Keratinocyte (primary cell): Measurements from ENCODE around the gene SLIT3. TPM values are rescaled to one million over a fixed set of nuclear protein-coding genes. Genes with fewer than 3 reads are reported as not detected.

Source experiments
- DNase-seq: peaks from one replicate; pipeline ENCODE4 v3.0.0-alpha.2; 2011; ENCODE audit warnings: low read depth, missing footprints, low spot score
- FAIRE-seq: peaks from 2 replicates; lab custom pipeline; 2011; peaks lifted over from hg19 to GRCh38; lab: Jason Lieb, UNC
- H2AFZ ChIP-seq: 2 replicates; pipeline ENCODE4 v1.6.0; 2012; ENCODE audit warnings: low read length, control low read depth, inconsistent platforms; ENCODE audit not compliant: control insufficient read depth
- H3K27ac ChIP-seq: 2 replicates; pipeline ENCODE4 v1.5.1; 2011; ENCODE audit warnings: low read length; ENCODE audit not compliant: control insufficient read depth, insufficient read depth
- H3K27me3 ChIP-seq: 3 replicates; pipeline ENCODE4 v1.6.0; 2011; ENCODE audit warnings: low read length; ENCODE audit not compliant: control insufficient read depth, insufficient read depth; ENCODE audit errors: extremely low read depth
- H3K36me3 ChIP-seq, 2 experiments: 2 replicates in 1 of 2; 3 replicates in 1 of 2; pipeline ENCODE4 v1.5.1; 2011; ENCODE audit warnings: low read length in 2 of 2, mild to moderate bottlenecking in 1 of 2; ENCODE audit not compliant: control insufficient read depth in 2 of 2, insufficient read depth in 2 of 2; ENCODE audit errors: extremely low read depth in 1 of 2
- H3K4me1 ChIP-seq: 3 replicates; pipeline ENCODE4 v1.5.1; 2011; ENCODE audit warnings: low read length; ENCODE audit not compliant: control insufficient read depth, insufficient read depth; ENCODE audit errors: extremely low read depth
- H3K4me2 ChIP-seq: 3 replicates; pipeline ENCODE4 v1.6.0; 2011; ENCODE audit warnings: low read depth, low read length; ENCODE audit not compliant: control insufficient read depth, insufficient read depth; ENCODE audit errors: extremely low read depth
- H3K4me3 ChIP-seq, 3 experiments: fragments of 200-600 bp in 1 of 3; sonication (generic) in 1 of 3; 2 replicates in 2 of 3; 3 replicates in 1 of 3; pipeline ENCODE4 v1.5.1; 2011 to 2016; ENCODE audit warnings: low read length in 3 of 3, mild to moderate bottlenecking in 3 of 3, control low read depth in 2 of 3, inconsistent platforms in 1 of 3, low read depth in 1 of 3, mixed read lengths in 1 of 3, mixed run types in 1 of 3, moderate library complexity in 1 of 3; ENCODE audit not compliant: control insufficient read depth in 2 of 3, insufficient read depth in 2 of 3; ENCODE audit errors: extremely low read depth in 1 of 3
- H3K79me2 ChIP-seq: 2 replicates; pipeline ENCODE4 v1.6.0; 2012; ENCODE audit warnings: low read length; ENCODE audit not compliant: control insufficient read depth, insufficient read depth
- H3K9ac ChIP-seq: 3 replicates; pipeline ENCODE4 v1.6.0; 2011; ENCODE audit warnings: low read length; ENCODE audit not compliant: control insufficient read depth, insufficient read depth; ENCODE audit errors: extremely low read depth
- H3K9me1 ChIP-seq: 3 replicates; pipeline ENCODE4 v1.6.0; 2011; ENCODE audit warnings: low read length; ENCODE audit not compliant: control insufficient read depth, insufficient read depth; ENCODE audit errors: extremely low read depth
- H3K9me3 ChIP-seq: 2 replicates; pipeline ENCODE4 v1.5.1; 2012; ENCODE audit warnings: low read depth, low read length; ENCODE audit not compliant: control insufficient read depth
- H4K20me1 ChIP-seq: 3 replicates; pipeline ENCODE4 v1.6.0; 2011; ENCODE audit warnings: low read length; ENCODE audit not compliant: control insufficient read depth, insufficient read depth; ENCODE audit errors: extremely low read depth
- EZH2 ChIP-seq: IDR thresholded peaks from one replicate; pipeline ENCODE4 v1.6.1; 2012; ENCODE audit warnings: inconsistent platforms, mild to moderate bottlenecking, low read length, moderate library complexity
- dilution Hi-C: fragments of 300-500 bp; cut with MboI; formaldehyde crosslinking; loops from one replicate; pipeline ENCODE4 v1.7.0; 2020; ENCODE audit warnings: low sequenced_read_pairs; ENCODE audit not compliant: extremely low pct_ligation_motif_present
- polyA plus RNA-seq, 5 experiments: library from polyadenylated mRNA; depleted of rRNA in 3 of 5; stranded (reverse) in 3 of 5; stranded (forward) in 1 of 5; unstranded in 1 of 5; fragments of >200 nt; gene quantifications; 1 replicate in 1 of 5; 2 replicates in 3 of 5; 3 replicates in 1 of 5; pipeline versions ENCODE4 v1.2.1 to v1.2.3, GENCODE V29; 2011 to 2012; ENCODE audit warnings: missing spikeins in 2 of 5, low read depth in 1 of 5, low replicate concordance in 1 of 5
- TF ChIP-seq, protein P1 (sequence below), 3 experiments: IDR thresholded peaks in 1 of 3; conservative IDR thresholded peaks in 1 of 3; optimal IDR thresholded peaks in 1 of 3; 2 replicates in 2 of 3; 3 replicates in 1 of 3; pipeline versions ENCODE3 to v1.5.1; 2011; ENCODE audit warnings: low read length in 3 of 3, mild to moderate bottlenecking in 3 of 3, moderate library complexity in 2 of 3, control low read depth in 1 of 3, inconsistent platforms in 1 of 3; ENCODE audit not compliant: insufficient read depth in 2 of 3; ENCODE audit errors: extremely low read depth in 1 of 3

SLIT3 gene
- polyA plus RNA-seq, 1 donor (not counting 4 experiments of a cell fraction or from before 2014, with no cell fraction given): 2.4 TPM

DNA sequence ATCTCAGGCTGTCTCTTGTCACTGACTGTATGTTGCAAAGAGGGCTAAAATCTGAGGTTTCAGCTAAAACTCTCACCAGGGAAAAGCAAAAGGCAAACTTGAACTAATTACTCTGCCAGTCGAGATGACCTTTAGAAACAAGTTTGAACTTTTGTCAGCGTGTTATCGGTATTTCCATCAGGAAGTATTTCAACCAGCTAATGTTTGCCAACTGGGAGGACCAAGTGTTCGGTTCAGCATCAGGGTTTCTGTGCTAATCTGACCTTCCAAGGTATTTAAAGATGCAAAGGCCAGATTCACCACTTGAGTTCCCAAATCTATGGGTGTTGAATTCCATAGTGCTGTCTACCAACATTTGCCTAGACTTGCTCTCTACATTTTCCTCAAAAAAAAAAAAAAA, 230.5 kb downstream of the SLIT3 start:
- Histone ChIP-seq H3K27ac (no peak overlapping the region), H3K27me3 (no peaks in the 10 kb centered on the region), H3K4me1 (no peaks in the 10 kb centered on the region), H3K9me1 (no peaks in the 10 kb centered on the region), H3K4me2 (no peak overlapping the region), H3K9ac (no peak overlapping the region), H4K20me1 (no peaks in the 10 kb centered on the region), H3K79me2 (no peaks in the 10 kb centered on the region), H3K36me3 (no peaks in the 10 kb centered on the region), H3K9me3 (no peaks in the 10 kb centered on the region), H3K4me3 (no peak overlapping the region), H2AFZ (no peak overlapping the region)
- FAIRE-seq: no peak
- TF ChIP-seq, protein P1, sequence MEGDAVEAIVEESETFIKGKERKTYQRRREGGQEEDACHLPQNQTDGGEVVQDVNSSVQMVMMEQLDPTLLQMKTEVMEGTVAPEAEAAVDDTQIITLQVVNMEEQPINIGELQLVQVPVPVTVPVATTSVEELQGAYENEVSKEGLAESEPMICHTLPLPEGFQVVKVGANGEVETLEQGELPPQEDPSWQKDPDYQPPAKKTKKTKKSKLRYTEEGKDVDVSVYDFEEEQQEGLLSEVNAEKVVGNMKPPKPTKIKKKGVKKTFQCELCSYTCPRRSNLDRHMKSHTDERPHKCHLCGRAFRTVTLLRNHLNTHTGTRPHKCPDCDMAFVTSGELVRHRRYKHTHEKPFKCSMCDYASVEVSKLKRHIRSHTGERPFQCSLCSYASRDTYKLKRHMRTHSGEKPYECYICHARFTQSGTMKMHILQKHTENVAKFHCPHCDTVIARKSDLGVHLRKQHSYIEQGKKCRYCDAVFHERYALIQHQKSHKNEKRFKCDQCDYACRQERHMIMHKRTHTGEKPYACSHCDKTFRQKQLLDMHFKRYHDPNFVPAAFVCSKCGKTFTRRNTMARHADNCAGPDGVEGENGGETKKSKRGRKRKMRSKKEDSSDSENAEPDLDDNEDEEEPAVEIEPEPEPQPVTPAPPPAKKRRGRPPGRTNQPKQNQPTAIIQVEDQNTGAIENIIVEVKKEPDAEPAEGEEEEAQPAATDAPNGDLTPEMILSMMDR (optimal IDR thresholded peaks at IDR 0.05 in 1 of 3, IDR thresholded peaks at IDR 0.05 in 1 of 3, conservative IDR thresholded peaks at IDR 0.05 in 1 of 3; ENCODE audit: extremely low read depth in 1 of 3, insufficient read depth in 2 of 3, low read length in 3 of 3): no peak
- no peak for TF ChIP-seq EZH2
- DNase-seq: no peak
- dilution Hi-C loops: no loop called here

DNA sequence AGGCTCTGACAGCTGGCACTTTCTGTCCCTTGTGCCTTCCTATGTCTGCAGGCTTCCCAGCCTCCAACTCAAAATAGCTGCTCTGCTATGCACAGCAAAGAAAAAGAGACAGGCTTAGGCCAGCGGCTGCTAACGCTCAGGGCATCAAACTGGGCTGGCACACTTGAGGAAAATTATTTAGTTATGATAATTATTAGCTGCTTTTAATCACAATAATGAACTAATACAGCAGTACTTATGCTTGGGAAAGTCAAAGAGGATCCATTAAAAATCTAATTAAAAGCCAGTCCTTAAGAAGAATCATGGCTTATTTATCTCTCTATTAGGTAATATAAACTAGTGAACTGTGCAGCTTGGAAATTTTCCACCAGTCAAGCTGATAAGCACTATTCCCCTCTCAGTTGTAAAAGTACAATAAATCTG, 233.2 kb downstream of the SLIT3 start:
- Histone ChIP-seq H3K4me3 (no peak overlapping the region), H3K27me3 (no peaks in the 10 kb centered on the region), H4K20me1 (no peaks in the 10 kb centered on the region), H3K27ac (no peak overlapping the region), H3K4me1 (no peaks in the 10 kb centered on the region), H3K79me2 (no peaks in the 10 kb centered on the region), H3K9me1 (no peaks in the 10 kb centered on the region), H3K9me3 (no peaks in the 10 kb centered on the region), H3K4me2 (no peak overlapping the region), H3K36me3 (no peaks in the 10 kb centered on the region), H3K9ac (no peak overlapping the region), H2AFZ (no peak overlapping the region)
- dilution Hi-C loops: no loop called here
- DNase-seq (no peak), FAIRE-seq (no peak)
- no peak for TF ChIP-seq EZH2
- TF ChIP-seq, protein P1 (optimal IDR thresholded peaks at IDR 0.05 in 1 of 3, IDR thresholded peaks at IDR 0.05 in 1 of 3, conservative IDR thresholded peaks at IDR 0.05 in 1 of 3; ENCODE audit: extremely low read depth in 1 of 3, insufficient read depth in 2 of 3, low read length in 3 of 3): no peak
